HG02970 (cell line): ENCODE results near the gene ATF4.

Experiments used
- ATAC-seq: cut with Tn5 transposase; IDR thresholded peaks from one replicate; pipeline ENCODE4 v1.9.1; 2021; ENCODE audit warnings: mild to moderate bottlenecking, moderate library complexity, moderate number of reproducible peaks; ENCODE audit not compliant: unreplicated experiment, low FRiP score

ATF4 gene

DNA sequence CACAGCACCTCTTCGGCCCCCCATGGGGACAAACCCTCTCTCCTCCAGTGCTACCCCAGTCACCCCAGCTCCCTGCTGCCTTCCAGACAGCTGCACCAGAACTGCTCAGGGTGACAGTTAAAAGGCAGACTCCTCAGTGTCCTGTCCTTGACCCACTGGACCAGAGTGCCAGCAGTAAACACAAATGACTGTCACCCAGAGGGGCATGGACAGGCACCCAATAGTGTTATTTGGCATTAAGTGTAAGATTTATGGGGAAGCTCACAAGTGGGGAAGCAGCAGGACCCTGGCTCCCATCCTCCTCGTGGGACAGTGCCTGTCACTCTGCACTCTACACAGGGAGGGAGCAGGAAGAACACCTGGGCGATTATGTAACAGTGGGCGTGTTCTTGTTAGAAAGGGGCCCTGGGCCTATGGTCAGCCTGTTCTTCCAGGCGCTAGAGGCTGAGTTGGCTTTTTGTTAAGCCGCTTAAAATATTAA lies 7.2 kb downstream of the ATF4 start:
- ATAC-seq, result no peak

DNA sequence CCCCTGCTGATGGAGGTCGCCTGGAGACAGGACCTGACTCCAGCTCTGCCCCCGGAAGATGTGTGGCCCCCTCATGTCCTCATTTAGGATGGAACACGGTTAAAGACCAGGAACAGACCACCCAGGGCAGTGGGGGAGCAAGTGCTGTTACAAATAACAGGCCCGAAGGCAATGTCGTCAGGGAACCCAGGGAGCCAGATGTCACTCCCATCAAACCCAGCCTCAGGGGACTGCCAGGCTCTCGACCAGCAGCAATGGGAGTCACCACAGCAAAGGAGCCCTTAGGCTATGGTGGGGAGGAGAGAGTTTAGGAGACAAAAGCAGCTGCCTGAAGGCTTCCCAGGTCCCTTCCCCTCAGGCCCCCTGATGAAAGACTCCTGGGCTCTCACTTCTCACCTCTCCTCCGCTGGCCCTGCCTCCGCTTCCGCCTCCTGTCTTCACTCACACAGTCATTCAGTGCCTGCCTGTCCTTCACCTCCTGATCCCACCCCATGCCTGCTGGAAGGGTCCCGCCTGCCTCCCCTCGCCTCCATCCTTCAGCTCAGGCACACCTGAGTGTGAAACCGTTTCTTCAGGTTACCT lies 7.8 kb downstream of the ATF4 start:
- ATAC-seq, result no peak

DNA sequence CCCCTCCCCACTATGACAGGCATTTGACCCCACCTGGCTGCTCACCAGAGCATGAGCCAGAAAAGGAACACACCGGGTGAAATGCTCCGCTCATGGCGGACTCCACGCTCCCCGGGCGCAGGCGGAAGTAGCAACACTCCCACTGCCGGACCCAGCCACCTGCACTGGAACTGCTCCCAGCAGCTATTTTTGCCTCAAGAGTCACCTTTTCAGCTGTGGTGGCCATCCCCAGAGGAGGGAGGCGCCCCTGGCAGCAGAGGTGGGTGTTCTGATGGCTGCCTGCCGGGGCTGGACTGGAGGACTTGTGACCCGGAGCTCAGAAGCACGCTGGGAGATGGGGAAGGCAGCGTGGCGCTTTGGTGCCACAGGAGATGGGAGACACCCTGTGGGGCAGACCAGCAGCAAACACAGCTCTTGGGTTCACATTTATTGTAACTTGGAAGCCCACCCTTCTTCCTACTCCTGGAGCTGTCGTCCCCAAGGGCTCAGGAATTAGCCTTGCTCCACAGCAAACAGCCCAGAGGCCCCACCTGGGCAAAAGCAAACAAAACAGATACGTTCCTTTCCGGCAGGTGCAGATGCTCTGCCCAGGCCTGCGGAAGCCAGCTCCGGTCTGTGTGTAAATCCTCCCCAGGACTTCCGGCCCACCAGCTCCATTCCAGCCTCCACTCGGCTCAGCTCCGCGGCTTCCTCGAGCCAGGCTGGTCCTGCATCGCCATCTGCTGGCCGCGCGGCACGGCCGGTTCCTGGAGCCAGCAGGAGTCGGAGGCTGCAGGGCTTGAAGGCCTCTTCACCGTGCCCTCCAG lies 8.5 kb downstream of the ATF4 start:
- no peak for ATAC-seq

DNA sequence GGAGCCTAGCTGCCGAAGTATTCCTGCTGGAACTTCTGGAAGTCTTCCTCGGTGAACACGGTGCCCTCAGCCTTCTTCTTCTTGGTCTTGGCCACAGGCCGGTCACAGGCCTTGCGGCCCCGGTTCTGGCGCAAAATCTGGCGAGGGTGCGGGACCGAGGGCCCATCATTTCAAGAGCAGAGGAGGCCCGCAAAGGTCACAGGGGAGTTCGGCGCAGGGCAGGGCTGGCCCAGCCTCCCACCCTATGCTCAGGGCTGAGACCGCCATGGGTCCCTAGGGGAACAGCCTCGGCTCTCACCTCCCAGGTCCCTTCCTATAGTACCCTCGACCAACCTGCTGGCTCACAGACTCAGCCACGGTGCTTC lies 9.1 kb downstream of the ATF4 start:
- no peak for ATAC-seq

DNA sequence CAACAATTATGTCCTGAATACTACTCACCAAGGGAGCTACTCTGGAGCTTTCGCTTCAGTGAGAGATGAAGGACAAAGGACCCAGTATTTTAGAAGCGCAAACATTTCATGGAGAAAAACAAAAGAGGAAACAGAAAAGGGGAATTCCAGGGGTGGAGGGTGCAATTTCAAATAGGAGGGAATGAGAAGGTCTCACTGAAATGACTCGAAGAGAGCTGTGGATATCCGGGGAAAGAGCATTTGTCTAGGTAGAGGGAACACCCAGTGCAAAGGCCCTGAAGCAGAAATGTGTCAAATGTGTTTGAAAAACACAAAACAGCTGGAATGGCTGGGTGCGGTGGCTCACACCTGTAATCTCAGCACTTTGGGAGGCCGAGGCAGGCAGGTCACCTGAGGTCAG lies 9.8 kb downstream of the ATF4 start:
- no peak for ATAC-seq

DNA sequence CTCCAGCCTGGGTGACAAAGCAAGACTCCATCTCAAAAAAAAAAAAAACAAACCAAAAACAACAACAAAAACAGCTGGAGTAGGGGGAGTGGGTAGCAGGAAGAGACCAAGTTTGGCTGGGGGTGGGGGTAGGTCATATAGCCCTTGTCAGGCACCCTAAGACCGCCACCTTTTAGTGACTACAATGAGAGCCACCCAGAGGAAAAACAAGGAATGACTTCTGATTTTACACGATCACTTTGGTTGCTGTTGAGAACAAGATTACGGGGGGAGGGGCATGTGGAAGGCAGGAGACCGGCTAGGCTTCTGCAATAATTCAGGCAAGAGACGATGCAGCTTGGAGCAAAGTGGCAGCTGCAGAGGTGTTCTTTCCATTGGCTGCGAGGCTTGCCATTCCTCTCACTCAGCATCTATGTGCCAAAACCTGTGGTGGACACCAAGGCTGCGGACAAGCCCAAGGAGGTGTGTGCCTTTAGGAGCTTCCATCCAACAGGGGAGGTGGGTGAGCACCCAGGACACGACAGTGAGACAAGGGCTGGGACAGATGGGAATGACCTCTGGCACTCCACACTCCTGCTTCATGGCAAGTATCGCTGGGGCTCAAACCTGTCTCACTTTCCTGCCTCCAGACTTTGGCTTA lies 10.4 kb downstream of the ATF4 start:
- no peak for ATAC-seq

DNA sequence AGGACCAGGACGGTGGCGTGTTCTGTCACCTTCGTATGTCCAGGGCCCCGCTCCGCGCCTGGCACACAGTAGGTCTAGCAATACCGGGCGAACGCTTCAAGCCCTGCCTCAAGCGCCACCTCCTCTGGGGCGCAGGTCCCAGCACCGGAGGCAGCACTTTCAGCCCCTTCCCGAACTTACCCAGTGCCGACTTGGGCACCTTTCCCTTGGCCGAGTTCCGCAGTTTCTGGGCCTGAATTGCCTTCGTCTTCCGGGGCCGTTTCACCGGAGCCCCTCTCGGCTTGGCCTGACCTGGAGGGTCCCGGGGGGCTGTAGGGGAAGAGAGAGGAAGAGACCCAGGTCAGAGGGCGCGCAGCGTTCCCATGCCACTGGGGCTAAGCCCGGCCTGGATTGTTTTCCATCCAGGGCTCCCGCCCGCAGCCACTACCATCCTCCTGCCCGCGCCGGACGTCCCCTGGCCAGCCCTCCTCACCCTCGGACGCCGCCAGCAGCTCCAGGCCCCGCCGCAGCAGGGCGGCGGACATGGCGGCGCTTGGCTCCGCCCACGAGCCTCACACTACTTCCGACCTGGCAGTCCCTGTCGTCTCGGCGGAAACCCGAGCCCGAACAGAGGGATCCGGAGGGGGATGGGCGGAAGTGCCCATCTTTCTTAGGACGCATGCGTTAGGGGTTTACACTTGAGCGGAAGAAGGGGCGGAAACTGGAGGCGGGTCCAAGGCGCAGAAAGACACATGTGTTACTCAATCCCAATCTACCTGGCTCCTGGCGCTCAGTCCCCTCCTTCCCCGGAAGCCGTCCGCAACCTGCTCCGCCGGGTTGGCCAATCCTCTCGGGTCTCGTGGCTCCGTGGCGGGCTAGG lies 12.1 kb downstream of the ATF4 start, which contains the start of gene RPS19BP1:
TSS of gene RPS19BP1 (minus strand) at position 534 of the 859 bp plus-strand sequence. CDS start at position 524, 10 bp downstream.
- peak; percentile 87 for ATAC-seq

DNA sequence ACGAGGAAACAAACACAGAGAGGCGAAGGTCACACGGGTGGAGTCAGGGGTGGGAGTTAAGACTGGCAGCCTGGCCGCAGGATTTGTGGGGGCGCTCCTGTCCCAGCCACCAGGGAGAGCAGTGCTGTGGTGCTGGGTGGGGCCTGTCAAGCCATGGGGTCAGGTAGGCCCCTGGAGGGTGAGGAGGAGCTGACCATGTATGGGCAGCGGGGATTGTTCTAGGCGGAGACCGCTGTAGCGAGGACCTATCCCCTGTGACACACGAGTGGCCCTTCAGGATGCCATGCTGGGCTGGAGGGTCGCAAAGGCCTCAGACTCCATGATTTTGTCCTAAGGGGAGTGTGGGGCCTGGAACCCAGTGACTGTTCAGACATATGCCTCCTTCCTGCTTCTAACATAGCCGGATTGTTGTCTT lies 13.7 kb downstream of the ATF4 start:
- no peak for ATAC-seq

DNA sequence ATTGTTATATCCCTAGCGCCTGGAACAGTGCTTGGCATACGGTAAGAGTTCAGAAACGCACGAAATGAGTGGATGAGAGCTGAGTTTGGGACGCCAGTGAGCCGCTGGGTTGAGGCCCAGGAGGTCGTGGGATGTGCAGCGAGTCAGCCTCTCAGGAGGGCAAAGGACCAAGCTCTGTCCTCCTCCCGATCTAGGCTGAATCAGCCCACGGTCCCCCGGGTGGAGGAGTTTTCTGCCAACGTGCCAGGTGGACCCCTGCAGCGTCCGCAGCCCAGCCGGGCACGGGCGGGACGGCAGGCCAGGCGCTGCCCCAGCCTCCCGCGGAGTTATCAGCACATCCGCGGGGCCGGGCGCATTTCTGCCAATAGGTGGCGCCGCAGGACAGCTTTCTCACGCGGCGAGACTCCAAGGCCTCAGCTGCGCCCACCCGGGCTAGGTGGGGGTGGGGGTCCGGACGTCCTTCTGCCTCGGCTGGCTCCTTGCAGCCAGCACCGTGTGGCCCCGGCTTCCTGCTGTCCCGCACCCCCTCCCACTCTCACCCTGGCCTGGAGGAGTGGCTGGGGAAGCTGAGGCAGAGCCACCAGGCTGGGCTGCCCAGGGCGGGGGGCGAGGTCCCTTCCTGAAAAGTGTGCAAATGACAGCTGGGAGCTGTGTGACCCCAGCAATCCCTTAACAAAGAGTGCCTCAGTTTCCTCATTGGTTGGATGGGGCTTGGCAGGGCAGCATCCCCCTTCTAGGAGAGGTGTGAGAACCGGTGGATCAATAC lies 14.4 kb downstream of the ATF4 start:
- no peak for ATAC-seq

DNA sequence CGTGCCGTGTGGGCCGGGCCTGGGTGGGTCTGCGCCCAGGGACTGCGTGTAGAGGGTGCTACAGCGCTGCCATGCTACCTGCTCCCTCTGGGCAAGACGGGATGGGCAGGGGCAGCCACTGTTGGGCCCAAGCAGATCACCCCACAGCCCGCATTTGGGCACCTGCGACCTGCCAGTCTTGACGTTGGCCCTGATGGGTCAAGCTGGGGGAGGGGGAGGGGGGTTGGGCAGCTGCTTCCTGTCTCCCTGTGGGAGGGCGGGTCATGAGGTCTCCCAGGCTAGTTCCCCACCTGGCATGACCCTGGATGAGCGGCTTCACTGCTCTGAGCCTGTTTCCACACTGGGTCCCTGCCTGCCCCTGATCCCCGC lies 15.0 kb downstream of the ATF4 start:
- ATAC-seq, result no peak

DNA sequence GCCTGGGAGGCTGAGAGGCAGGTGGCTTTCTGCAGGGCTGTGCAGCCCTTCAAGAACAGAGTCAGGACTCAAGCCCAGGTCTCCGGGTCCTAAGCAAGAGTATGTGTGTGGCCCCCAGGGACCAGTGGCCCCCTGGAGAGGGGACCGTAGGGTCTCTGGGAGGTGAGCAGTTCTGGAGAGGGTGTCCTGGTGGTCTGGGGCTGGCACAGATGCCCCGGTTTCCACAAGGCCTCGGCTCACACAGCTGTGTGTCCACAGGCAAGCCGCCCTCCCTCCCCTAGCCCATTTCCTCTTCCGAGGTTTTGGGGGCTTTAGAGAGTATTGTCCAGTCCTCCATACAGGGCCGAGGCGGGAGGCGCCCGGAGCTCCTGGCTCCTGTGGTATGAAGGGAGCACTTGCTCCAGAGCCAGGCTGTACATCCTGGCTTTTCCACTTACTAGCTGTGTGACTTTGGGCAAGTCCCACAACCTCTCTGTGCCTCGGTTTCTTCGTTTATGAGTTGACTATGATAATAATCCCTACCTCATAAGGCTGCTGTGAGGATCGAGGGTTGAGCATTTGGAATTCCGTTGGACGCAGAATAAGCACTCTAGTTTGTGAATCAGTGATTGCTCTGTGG lies 15.6 kb downstream of the ATF4 start:
- no peak for ATAC-seq

DNA sequence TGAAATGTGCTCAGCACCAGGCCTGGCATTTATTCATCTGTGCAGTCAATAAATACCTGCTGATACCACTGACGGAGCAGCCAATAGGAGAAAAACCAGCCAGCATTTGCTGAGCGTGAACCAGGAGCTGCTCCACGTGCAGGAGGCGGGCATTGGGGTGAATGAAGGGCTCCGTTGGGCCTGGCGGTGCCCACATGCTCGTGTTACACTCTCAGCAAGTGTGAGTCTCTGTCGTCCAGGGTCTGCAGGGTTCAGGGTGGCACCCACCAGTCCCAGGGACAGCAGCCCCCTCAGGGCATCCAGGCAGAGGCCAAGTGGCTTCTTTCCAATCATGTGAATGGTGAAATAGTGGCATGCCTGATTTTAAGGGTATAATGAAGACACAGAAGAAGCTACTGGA lies 16.3 kb downstream of the ATF4 start:
- no peak for ATAC-seq

DNA sequence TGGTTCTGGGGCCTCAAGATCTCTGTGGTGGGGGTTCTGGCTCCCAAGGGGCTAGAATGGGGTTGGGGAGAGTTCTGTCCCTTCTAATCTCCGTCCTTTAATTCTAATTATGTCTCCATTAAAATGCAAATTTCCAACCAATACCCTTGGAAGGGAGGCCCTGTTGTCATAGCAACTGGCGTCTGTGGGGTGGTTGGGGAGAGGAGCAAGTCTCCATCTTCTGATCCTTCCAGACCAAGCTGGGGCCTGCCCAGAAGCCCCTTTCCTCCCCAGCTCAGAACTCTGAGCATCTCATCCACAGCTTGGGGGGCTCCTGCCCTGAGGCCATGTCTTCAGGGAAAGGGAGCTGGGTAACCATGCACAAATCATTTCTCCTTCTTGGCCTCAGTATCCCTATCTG lies 17.6 kb downstream of the ATF4 start:
- ATAC-seq, result no peak

DNA sequence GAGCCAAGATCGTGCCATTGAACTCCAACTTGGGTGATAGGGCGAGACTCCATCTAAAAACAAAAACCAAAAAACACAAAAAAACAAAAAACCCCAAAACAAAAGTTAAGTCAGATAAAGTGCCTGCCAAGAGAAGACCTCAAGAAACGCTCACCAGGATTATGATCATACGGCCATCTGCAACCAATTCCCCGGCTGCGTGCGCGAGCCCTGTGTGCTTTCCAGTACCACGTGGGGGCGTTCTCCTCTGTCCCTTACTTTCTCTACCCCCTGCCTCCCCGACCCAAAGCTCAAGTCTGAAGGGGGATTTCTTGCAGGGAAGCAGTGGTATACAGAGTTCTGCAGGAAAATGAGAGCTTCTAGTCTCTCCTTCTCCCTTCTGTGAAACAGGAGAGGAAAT lies 22.7 kb downstream of the ATF4 start:
- no peak for ATAC-seq

DNA sequence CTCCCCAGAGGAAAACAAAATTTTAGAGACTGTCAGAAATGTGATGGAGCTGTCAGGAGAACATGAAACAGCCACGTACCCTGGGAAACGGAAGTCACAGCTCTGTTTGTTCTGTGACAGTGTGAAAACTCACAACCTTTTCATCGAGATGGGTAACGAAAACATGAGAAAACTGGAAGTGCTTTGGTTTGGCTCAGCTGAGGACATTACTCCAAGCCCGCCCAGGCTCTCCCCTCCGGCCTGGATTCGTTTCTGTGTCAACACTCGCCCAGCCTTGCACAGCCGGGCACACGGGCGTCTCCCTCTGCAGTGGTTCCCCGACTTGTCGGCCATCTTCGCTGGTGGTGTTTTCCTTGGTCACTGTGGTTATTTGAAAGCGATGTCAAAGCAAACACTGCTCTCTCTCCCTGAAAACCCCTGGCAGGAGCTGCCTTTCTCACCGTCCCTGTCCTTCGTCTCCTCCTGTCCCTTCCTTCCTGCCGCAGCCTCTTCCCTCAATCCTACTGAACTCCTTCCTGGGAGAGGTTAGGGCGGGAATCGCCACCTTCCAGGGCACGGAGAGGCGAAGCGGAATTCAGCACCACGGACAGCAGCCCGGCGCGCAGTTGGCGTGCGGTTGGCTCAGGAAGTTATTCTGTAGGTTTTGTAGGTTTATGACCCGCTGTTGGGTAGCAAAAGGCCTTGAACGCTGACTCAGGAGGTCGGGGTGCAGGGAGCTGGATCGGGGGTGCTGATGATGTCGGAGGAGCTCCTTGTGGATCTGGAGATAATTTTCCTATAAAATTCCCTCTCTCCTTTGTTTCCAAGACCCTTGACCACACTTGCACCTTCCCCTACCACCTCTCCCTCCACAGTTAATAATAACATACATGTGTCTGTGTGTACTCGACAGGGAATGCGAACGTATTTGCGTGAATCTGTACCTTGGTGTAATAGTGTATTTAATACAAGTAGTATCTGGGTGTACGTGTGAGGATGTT lies 25.3 kb downstream of the ATF4 start:
- ATAC-seq, result no peak

DNA sequence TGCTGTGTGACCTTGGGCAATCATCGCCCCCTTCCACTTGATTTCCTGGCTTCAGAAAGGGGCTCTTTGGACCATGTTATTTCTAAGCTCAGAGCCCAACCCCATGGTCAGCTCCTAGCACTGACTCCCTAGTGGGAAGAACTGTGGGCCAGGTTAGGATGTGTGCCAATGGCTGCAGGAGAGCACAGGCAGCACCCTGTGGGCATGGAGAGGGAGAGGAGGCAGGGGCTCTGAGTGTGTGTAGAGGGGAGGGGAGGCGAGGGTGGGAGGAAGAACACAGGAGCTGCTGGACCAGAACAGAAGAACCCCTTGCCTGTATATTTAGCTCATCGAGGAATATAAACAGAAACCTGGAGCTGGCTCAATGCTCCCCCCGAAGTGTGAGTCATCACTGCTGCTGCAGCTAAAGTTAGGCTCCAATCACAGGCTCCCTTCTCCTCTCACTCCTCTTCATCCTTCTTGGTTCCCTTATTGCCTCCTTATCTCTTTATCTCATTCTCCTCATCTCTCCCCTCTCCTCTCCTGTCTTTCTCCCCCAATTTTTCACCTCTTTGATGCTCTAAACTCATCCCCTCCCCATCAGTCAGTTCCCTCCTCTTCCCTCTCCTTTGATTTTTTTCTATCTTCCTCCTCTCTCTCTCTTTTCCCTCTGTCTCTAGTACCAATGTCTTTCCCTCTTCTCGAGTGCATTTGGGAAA lies 26.7 kb downstream of the ATF4 start:
- ATAC-seq, result no peak

DNA sequence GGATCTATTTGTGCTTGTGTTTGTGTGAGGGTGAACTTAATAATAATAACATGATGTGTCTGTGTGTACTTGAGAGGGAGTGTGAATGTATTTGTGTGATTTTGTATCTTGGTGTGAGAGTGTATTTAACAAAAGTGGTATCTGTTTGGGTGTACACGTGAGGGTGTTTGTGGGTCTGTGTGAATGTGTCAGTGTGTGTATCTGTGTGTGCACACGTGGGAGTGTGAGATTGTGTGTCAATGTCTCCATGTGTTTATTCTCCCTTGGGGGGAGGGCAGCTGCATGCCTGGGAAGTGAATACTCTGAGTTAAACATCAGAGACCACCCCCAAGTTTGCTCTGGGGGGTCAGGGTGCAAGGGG lies 27.2 kb downstream of the ATF4 start:
- no peak for ATAC-seq

DNA sequence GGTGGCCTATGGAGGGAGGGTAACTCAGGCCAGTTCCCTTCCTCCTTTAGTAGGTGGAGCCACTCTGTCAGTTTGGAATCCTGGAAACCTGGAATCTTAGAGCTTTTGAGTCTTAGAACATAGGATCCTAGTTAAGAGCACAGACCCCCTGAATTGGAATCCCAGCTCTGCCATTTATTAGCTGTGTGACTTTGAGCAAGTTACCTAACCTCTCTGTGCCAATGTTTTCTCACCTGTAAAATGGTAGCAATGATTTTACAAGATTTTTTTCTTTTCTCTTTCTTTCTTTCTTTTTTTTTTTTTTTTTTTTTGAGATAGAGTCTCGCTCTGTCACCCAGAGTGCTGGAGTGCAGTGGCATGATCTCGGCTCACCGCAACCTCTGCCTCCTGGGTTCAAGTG lies 33.1 kb downstream of the ATF4 start:
- no peak for ATAC-seq
